Spleen (tissue), 11 donors: Measurements from ENCODE around the gene BCL7A. TPM values are rescaled to one million over a fixed set of nuclear protein-coding genes. Genes with fewer than 3 reads are reported as not detected.

Experiments used
- DNase-seq: peaks from one replicate; pipeline ENCODE4 v3.0.0-alpha.2; 2020
- H3K27ac ChIP-seq, 8 donors: fragments of 200-600 bp; sonication (generic) in 7 of 8; 1 replicate in 4 of 8; 2 replicates in 4 of 8; pipeline versions ENCODE4 v1.5.0 to v1.8.0; 2016 to 2021; ENCODE audit warnings: inconsistent platforms in 4 of 8, mild to moderate bottlenecking in 4 of 8, moderate library complexity in 1 of 8
- H3K27me3 ChIP-seq, 7 donors: fragments of 200-600 bp; sonication (generic) in 6 of 7; replicated peaks in 1 of 7; 1 replicate in 4 of 7; 2 replicates in 3 of 7; pipeline versions ENCODE4 v1.5.0 to v1.8.0; 2016 to 2021; ENCODE audit warnings: inconsistent platforms in 3 of 7, mild to moderate bottlenecking in 1 of 7
- H3K36me3 ChIP-seq, 6 donors: fragments of 200-600 bp; sonication (generic) in 5 of 6; 1 replicate in 4 of 6; 2 replicates in 2 of 6; pipeline versions ENCODE4 v1.5.0 to v1.8.0; 2016 to 2021; ENCODE audit warnings: inconsistent platforms in 2 of 6
- H3K4me1 ChIP-seq, 6 donors: fragments of 200-600 bp; sonication (generic) in 5 of 6; 1 replicate in 3 of 6; 2 replicates in 3 of 6; pipeline versions ENCODE4 v1.5.0 to v1.8.0; 2016 to 2021; ENCODE audit warnings: inconsistent platforms in 3 of 6
- H3K4me3 ChIP-seq, 8 donors: fragments of 200-600 bp; sonication (generic) in 7 of 8; 1 replicate in 4 of 8; 2 replicates in 4 of 8; pipeline versions ENCODE4 v1.5.0 to v1.8.0; 2016 to 2021; ENCODE audit warnings: inconsistent platforms in 4 of 8, mild to moderate bottlenecking in 4 of 8, moderate library complexity in 2 of 8
- H3K9me3 ChIP-seq, 8 donors: fragments of 200-600 bp; sonication (generic) in 7 of 8; 1 replicate in 4 of 8; 2 replicates in 4 of 8; pipeline versions ENCODE4 v1.5.0 to v1.8.0; 2016 to 2021; ENCODE audit warnings: inconsistent platforms in 4 of 8
- POLR2A ChIP-seq, 3 donors: fragments of 450-650 bp; IDR thresholded peaks; one replicate each; pipeline ENCODE4 v1.5.1; 2017; ENCODE audit warnings: antibody characterized with exemption in 3 of 3, mild to moderate bottlenecking in 1 of 3
- POLR2AphosphoS5 ChIP-seq, 3 donors: sonication (generic); formaldehyde crosslinking; IDR thresholded peaks; one replicate each; pipeline ENCODE4 v1.5.1; 2017; ENCODE audit warnings: antibody characterized with exemption in 3 of 3
- WGBS, 5 donors: extraction: QIAGEN DNeasy Blood & Tissue Kit in 3 of 5; methylation state at CpG; one replicate each; pipeline versions ENCODE4 v1.1.5 to v1.1.7; 2013 to 2018; 5-methylcytosine and 5-hydroxymethylcytosine counted together
- intact Hi-C: fragments of 100-400 bp; cut with DNase I; formaldehyde crosslinking; loops from one replicate; pipeline ENCODE4 v1.15.0; 2023; ENCODE audit warnings: low total_unique reads
- polyA plus RNA-seq, 3 donors: library from polyadenylated mRNA; stranded (reverse); fragments of 200-250 nt; gene quantifications; one replicate each; pipeline ENCODE4 v1.2.1, GENCODE V29; 2013
- total RNA-seq, 7 donors: library from RNA; depleted of rRNA in 3 of 7; stranded (reverse); fragments of >200 nt in 3 of 7; fragmentation: NEBNext Ultra II Directional in 4 of 7; extraction: Animal tissue kit (Norgen Biotek cat#: 25700) in 4 of 7; gene quantifications; one replicate each; pipeline versions ENCODE4 v1.1.0 to v1.2.1, GENCODE V29; 2016 to 2021
- TF ChIP-seq, protein P1 (sequence below), 11 experiments: fragments of 200-600 bp in 7 of 11; fragments of 450-650 bp in 4 of 11; sonication (generic) in 4 of 11; IDR thresholded peaks in 8 of 11; conservative IDR thresholded peaks in 3 of 11; 1 replicate in 7 of 11; 2 replicates in 4 of 11; pipeline versions ENCODE4 v1.4.0 to v1.8.0; 2016 to 2021; ENCODE audit warnings: antibody characterized with exemption in 11 of 11, inconsistent platforms in 4 of 11, mild to moderate bottlenecking in 1 of 11
- donor health status: healthy with polysubstance abuse.
- donor health status: DM: no; HTN: no; CAD: no; lungs with moderate emphysema.
- donor health status: DM: no; HTN: no; CAD: no.
- donor health status: Bipolar disorder and iron deficiency.
- donor health status: healthy.
- donor health status: DM: no; HTN: no; CAD: no.
- donor health status: DM: yes; HTN: yes; CAD: no.

BCL7A gene
- total and polyA plus RNA-seq, 10 donors: 2.5 to 10.1 (median 7.2) TPM

DNA sequence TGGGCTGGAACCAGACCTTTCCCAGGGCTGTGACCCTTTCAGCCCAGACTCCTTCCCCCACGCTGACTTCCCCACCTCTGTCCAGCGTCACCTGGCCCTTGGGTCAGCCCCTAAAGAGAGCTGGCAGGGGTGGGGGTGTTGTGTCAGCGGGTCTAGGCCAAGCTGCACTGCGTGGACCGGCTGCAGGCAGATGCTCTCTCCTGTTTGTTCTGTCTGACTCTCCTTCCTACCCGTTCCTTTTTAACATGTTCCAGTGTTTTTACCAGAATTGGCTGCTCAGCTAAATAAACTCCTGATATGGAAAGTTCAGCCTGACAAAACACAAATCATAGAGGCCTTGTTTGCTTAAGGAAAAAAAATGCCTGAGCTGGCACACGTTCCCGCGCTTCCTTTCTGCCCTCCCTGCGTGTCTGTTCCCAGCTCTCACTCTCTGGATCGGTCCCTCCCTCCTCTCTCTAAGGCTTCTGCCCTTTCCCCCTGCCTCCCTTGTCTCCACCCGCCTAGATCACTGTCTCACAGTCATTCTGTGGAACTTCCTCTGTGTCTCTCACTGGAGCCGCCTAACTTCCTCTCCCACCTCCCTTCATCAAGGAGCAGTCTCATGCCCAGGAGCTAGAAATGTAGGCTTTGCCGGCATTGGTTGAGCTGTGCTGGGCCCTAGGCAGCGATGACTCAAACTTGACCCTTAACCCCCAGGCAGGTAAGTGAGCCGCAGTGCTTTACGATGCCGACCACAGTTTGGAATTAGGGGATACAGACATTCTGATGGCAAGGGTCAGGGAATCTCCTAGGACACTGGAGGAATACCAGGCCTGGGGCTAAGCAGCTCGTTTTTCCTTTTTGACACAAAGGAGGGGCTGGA lies 41.4 kb downstream of the BCL7A start:
- Histone ChIP-seq H3K27me3 (no peaks in the 10 kb centered on the region), H3K4me3 (peak overlapping the region in 2 of 8 donors; percentile 3 to 15), H3K27ac (peak overlapping the region; percentile 57 to 85 (median 75)), H3K36me3 (peaks cover 0 to 30% (median 5%) of the 10 kb centered on the region in 6 donors), H3K9me3 (no peaks in the 10 kb centered on the region), H3K4me1 (peaks cover 17 to 68% (median 37%) of the 10 kb centered on the region in 6 donors)
- peak; percentile 39 to 61 (median 44) for TF ChIP-seq POLR2AphosphoS5 (IDR thresholded peaks at IDR 0.05)
- no peak for TF ChIP-seq POLR2A (IDR thresholded peaks at IDR 0.05)
- WGBS, 5 donors: 33 to 50% (median 40%) methylated on average over 18 to 19 of the region's 19 CpGs
- no peak for DNase-seq
- intact Hi-C loops: no loop called here

DNA sequence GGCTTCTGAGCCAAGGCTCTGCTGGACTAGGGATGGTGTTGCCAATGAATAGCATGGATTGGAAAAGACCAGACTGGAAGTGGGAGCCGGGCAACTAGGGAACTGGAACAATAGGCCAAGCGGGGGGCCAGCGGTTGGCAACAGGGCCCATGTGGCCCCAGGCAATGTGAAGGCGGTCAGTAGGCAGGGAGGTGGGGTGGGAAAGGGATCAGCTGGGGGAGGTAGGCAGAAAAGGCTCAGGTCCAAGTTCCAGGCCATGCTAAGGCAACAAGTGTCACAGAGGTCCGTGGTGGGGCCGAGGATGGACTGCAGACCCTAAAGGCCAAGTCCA lies 42.0 kb downstream of the BCL7A start:
- WGBS, 5 donors: 59 to 75% (median 74%) methylated on average over 6 of the region's 6 CpGs

DNA sequence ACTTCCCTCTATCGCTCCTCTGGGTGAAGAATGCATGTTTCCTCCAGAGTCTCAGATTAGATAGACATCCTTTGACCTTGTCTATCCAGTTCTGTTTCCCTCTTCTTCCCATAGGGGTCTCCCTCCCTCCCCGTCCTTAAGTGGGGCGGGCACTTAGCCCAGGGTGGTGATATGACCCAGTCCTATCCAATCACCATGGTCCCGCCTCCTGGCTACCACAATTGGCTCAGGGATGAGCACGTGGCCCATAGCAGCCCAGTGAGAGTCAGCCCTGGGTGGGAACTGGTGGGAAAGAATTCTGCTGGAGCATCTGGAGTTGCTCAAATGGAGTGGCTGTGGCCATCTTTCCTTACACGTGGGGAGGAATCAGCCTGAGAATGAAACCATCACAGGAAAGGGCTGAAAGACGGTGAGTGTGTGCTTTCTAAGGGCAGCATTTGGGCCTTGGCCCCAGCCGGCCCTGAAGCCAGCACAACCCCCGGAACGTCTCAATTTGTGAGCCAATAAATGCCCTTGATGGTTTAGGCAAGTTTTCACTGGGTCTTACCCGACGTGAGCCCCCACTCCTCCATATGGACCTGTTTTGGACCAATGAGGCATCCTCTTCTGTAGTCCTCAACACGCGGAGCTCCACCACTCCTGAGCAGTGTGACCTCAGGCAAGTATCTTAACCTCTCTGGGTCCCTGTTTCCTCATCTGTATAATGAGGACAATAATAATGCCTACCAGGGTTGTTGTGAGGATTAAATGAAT lies 42.5 kb downstream of the BCL7A start:
- 41 to 67% (median 58%) methylated on average over 14 of the region's 14 CpGs for WGBS, 5 donors
- Histone ChIP-seq H3K4me1 (peaks cover 20 to 79% (median 49%) of the 10 kb centered on the region in 6 donors), H3K27ac (peak overlapping the region in 7 of 8 donors; percentile 73 to 85 (median 76)), H3K36me3 (peaks cover 0 to 22% (median 5%) of the 10 kb centered on the region in 6 donors), H3K27me3 (no peaks in the 10 kb centered on the region), H3K4me3 (peak overlapping the region in 3 of 8 donors; percentile 3 to 15 (median 11)), H3K9me3 (no peaks in the 10 kb centered on the region)
- peak; percentile 84 for DNase-seq
- intact Hi-C loops: no loop called here
- TF ChIP-seq POLR2A (IDR thresholded peaks at IDR 0.05): no peak
- TF ChIP-seq, protein P1, sequence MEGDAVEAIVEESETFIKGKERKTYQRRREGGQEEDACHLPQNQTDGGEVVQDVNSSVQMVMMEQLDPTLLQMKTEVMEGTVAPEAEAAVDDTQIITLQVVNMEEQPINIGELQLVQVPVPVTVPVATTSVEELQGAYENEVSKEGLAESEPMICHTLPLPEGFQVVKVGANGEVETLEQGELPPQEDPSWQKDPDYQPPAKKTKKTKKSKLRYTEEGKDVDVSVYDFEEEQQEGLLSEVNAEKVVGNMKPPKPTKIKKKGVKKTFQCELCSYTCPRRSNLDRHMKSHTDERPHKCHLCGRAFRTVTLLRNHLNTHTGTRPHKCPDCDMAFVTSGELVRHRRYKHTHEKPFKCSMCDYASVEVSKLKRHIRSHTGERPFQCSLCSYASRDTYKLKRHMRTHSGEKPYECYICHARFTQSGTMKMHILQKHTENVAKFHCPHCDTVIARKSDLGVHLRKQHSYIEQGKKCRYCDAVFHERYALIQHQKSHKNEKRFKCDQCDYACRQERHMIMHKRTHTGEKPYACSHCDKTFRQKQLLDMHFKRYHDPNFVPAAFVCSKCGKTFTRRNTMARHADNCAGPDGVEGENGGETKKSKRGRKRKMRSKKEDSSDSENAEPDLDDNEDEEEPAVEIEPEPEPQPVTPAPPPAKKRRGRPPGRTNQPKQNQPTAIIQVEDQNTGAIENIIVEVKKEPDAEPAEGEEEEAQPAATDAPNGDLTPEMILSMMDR (IDR thresholded peaks at IDR 0.05 in 8 of 11, conservative IDR thresholded peaks at IDR 0.05 in 3 of 11): peak in 7 of 11 experiments; percentile 24 to 51 (median 38)
- peak in 2 of 3 donors; percentile 53 to 65 for TF ChIP-seq POLR2AphosphoS5 (IDR thresholded peaks at IDR 0.05)

More for the DNA sequence above, 42.0 kb downstream of the BCL7A start:
- intact Hi-C loops: no loop called here
- Histone ChIP-seq H3K4me1 (peaks cover 20 to 74% (median 43%) of the 10 kb centered on the region in 6 donors), H3K27me3 (no peaks in the 10 kb centered on the region), H3K36me3 (peaks cover 0 to 27% (median 5%) of the 10 kb centered on the region in 6 donors), H3K4me3 (peak overlapping the region in 2 of 8 donors; percentile 3 to 15), H3K9me3 (no peaks in the 10 kb centered on the region), H3K27ac (peak overlapping the region; percentile 57 to 85 (median 75))
- DNase-seq: no peak
- TF ChIP-seq POLR2A (IDR thresholded peaks at IDR 0.05) (no peak), POLR2AphosphoS5 (IDR thresholded peaks at IDR 0.05) (peak in 1 of 3 donors; percentile 14)
- TF ChIP-seq, protein P1 (IDR thresholded peaks at IDR 0.05 in 8 of 11, conservative IDR thresholded peaks at IDR 0.05 in 3 of 11): no peak

- WGBS, 5 donors: 69 to 78% (median 74%) methylated on average over 14 to 16 of the region's 16 CpGs
Measured at GRCh38 chr12:122064780-122065588, 43.3 kb downstream of the BCL7A start.

More at GRCh38 chr12:122064780-122065588, 43.3 kb downstream of the BCL7A start:
- H3K27me3 ChIP-seq: no peaks in the 10 kb centered on the region
- intact Hi-C loops: no loop called here
- peaks cover 20 to 74% (median 50%) of the 10 kb centered on the region in 6 donors for H3K4me1 ChIP-seq
- no peaks in the 10 kb centered on the region for H3K9me3 ChIP-seq
- DNase-seq: no peak
- H3K27ac ChIP-seq: peak overlapping the region in 7 of 8 donors; percentile 69 to 85 (median 74)
- peaks cover 0 to 14% (median 0%) of the 10 kb centered on the region in 6 donors for H3K36me3 ChIP-seq
- H3K4me3 ChIP-seq: peak overlapping the region in 1 of 8 donors; percentile 11
- TF ChIP-seq, protein P1 (IDR thresholded peaks at IDR 0.05 in 8 of 11, conservative IDR thresholded peaks at IDR 0.05 in 3 of 11): no peak
- TF ChIP-seq POLR2AphosphoS5 (IDR thresholded peaks at IDR 0.05) (peak; percentile 74 to 81 (median 75)), POLR2A (IDR thresholded peaks at IDR 0.05) (no peak)
